B cell (primary cell): ENCODE measurements around the gene FAM177A1. TPM values are rescaled to one million over a fixed set of nuclear protein-coding genes. Genes with fewer than 3 reads are reported as not detected.

Source experiments
- ATAC-seq: fragments of 200-7000 bp; cut with Tn5 transposase; one replicate; pipeline ENCODE4 v1.10.0; 2021; ENCODE audit warnings: low read depth, mild to moderate bottlenecking, moderate number of reproducible peaks, moderate library complexity
- CTCF ChIA-PET: fragments of 350-600 bp; sonication (Branson Sonifier 250); formaldehyde crosslinking; loops from one replicate; lab custom pipeline; 2021; ENCODE audit warnings: antibody characterized with exemption, inconsistent platforms; lab: Charles Lee
- POLR2A ChIA-PET: fragments of 350-600 bp; sonication (Branson Sonifier 250); formaldehyde crosslinking; loops from one replicate; lab custom pipeline; 2021; ENCODE audit warnings: antibody characterized with exemption; lab: Charles Lee
- DNase-seq: peaks from one replicate; pipeline ENCODE4 v3.0.0; 2013
- H2AFZ ChIP-seq: 2 replicates; pipeline ENCODE4 v1.6.1; 2012; ENCODE audit warnings: mild to moderate bottlenecking, low read depth, low read length; ENCODE audit not compliant: insufficient read depth, poor library complexity, severe bottlenecking
- H3K27ac ChIP-seq, 2 donors: 1 replicate in 1 of 2; 2 replicates in 1 of 2; pipeline ENCODE4 v1.5.1; 2012 to 2013; ENCODE audit warnings: low read length in 2 of 2, mild to moderate bottlenecking in 2 of 2, moderate library complexity in 1 of 2
- H3K27me3 ChIP-seq, 4 experiments: fragments of 200-600 bp in 1 of 4; sonication (generic) in 1 of 4; replicated peaks in 1 of 4; 1 replicate in 2 of 4; 2 replicates in 2 of 4; pipeline versions ENCODE4 v1.6.1 to v1.7.0; 2013 to 2016; ENCODE audit warnings: low read length in 3 of 4, mild to moderate bottlenecking in 2 of 4, mixed read lengths in 1 of 4, moderate library complexity in 1 of 4; ENCODE audit not compliant: insufficient read depth in 4 of 4, control insufficient read depth in 3 of 4; ENCODE audit errors: control extremely low read depth in 1 of 4
- H3K36me3 ChIP-seq, 2 experiments: replicated peaks in 1 of 2; 1 replicate in 1 of 2; 2 replicates in 1 of 2; pipeline versions ENCODE4 v1.6.1 to v1.7.1; 2013; ENCODE audit warnings: low read length in 1 of 2; ENCODE audit not compliant: insufficient read depth in 2 of 2, control insufficient read depth in 1 of 2; ENCODE audit errors: control extremely low read depth in 1 of 2, extremely low read depth in 1 of 2
- H3K4me1 ChIP-seq, 2 donors: fragments of 200-600 bp in 1 of 2; sonication (generic) in 1 of 2; 1 replicate in 1 of 2; 2 replicates in 1 of 2; pipeline versions ENCODE4 v1.5.1 to v1.6.1; 2013 to 2017; ENCODE audit warnings: low read length in 2 of 2; ENCODE audit not compliant: control insufficient read depth in 2 of 2, insufficient read depth in 2 of 2
- H3K4me2 ChIP-seq: replicated peaks from 2 replicates; pipeline ENCODE3; 2012; ENCODE audit warnings: mild to moderate bottlenecking, low read depth, low read length; ENCODE audit not compliant: poor library complexity, severe bottlenecking
- H3K4me3 ChIP-seq, 5 experiments: fragments of 200-600 bp in 1 of 5; sonication (generic) in 1 of 5; 1 replicate in 3 of 5; 2 replicates in 2 of 5; pipeline versions ENCODE4 v1.5.1 to v1.7.0; 2011 to 2016; ENCODE audit warnings: low read length in 4 of 5, mild to moderate bottlenecking in 4 of 5, low read depth in 2 of 5, control low read depth in 1 of 5, moderate library complexity in 1 of 5; ENCODE audit not compliant: insufficient read depth in 1 of 5; ENCODE audit errors: control extremely low read depth in 1 of 5, extremely low read depth in 1 of 5
- H3K79me2 ChIP-seq: fragments of 200-600 bp; sonication (generic); one replicate; pipeline ENCODE4 v1.6.0; 2016; ENCODE audit warnings: low read length; ENCODE audit not compliant: control insufficient read depth, insufficient read depth
- H3K9ac ChIP-seq: fragments of 200-600 bp; sonication (generic); 2 replicates; pipeline ENCODE4 v1.6.1; 2017; ENCODE audit warnings: mild to moderate bottlenecking, low read length, moderate library complexity
- H3K9me3 ChIP-seq, 3 donors: one replicate each; pipeline versions ENCODE4 v1.6.1 to v1.7.1; 2013; ENCODE audit warnings: low read length in 2 of 3; ENCODE audit not compliant: control insufficient read depth in 2 of 3, insufficient read depth in 1 of 3; ENCODE audit errors: control extremely low read depth in 1 of 3
- H4K20me1 ChIP-seq: 2 replicates; pipeline ENCODE4 v1.6.0; 2012; ENCODE audit warnings: mild to moderate bottlenecking, low read length; ENCODE audit not compliant: insufficient read depth, control insufficient read depth, poor library complexity, severe bottlenecking
- H3K27ac Mint-ChIP-seq: one replicate; pipeline ENCODE4 v1.8.0; 2021; ENCODE audit warnings: mixed read lengths
- H3K27me3 Mint-ChIP-seq: one replicate; pipeline ENCODE4 v1.8.0; 2021; ENCODE audit warnings: mixed read lengths
- H3K4me1 Mint-ChIP-seq: one replicate; pipeline ENCODE4 v1.8.0; 2021; ENCODE audit warnings: mixed read lengths
- H3K4me3 Mint-ChIP-seq: one replicate; pipeline ENCODE4 v1.8.0; 2021; ENCODE audit warnings: mixed read lengths
- H3K9me3 Mint-ChIP-seq: one replicate; pipeline ENCODE4 v1.8.0; 2022; ENCODE audit warnings: mixed read lengths; ENCODE audit not compliant: insufficient read depth
- EZH2 ChIP-seq: IDR thresholded peaks from 2 replicates; pipeline ENCODE4 v1.6.1; 2012; ENCODE audit warnings: borderline replicate concordance, low read depth, mild to moderate bottlenecking, moderate library complexity, low read length; ENCODE audit not compliant: insufficient read depth, poor library complexity, severe bottlenecking
- WGBS: methylation state at CpG from one replicate; pipeline ENCODE4 v1.1.5; 2013; ENCODE audit warnings: missing lambda C conversion rate; ENCODE audit not compliant: insufficient coverage; 5-methylcytosine and 5-hydroxymethylcytosine counted together
- intact Hi-C: fragments of 100-400 bp; cut with micrococcal nuclease; formaldehyde crosslinking; loops from one replicate; pipeline ENCODE4 v1.10.0; 2022
- polyA plus RNA-seq: library from polyadenylated mRNA; depleted of rRNA; stranded (reverse); fragments of >200 nt; gene quantifications from 2 replicates; pipeline ENCODE4 v1.2.3, GENCODE V29; 2012
- total RNA-seq, 2 donors: library from RNA; stranded (reverse); fragments of 120-200 nt in 1 of 2; gene quantifications; 1 replicate in 1 of 2; 2 replicates in 1 of 2; pipeline versions ENCODE4 v1.2.3 to v1.2.4, GENCODE V29; 2013 to 2022
- TF ChIP-seq, protein P1 (sequence below): fragments of 200-600 bp; IDR thresholded peaks from one replicate; pipeline ENCODE4 v1.8.0; 2022; ENCODE audit warnings: antibody characterized with exemption, mild to moderate bottlenecking

The FAM177A1 gene
- total and polyA plus RNA-seq, 2 donors (not counting 1 experiment from before 2014, with no cell fraction given), result 14.3 to 32.1 TPM

DNA sequence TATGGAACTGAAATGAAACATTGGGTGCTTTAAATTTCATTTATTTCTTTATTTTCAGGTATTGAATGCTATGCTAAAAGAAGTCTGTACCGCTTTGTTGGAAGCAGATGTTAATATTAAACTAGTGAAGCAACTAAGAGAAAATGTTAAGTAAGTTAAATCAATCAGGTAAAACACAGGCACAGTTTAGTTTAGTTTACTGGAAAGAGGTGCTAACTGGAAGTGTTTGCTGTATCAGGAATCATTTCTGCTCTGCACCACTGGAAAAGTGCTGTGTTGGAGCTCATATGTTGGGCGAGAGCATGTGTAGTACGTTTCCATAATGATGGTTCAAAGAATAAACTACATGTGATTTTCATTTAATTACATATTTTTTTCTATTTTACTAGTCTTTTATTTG lies 46.6 kb upstream of the FAM177A1 start:
- peaks cover 5% of the 10 kb centered on the region for H3K79me2 ChIP-seq
- no peaks in the 10 kb centered on the region for H3K9me3 Mint-ChIP-seq

DNA sequence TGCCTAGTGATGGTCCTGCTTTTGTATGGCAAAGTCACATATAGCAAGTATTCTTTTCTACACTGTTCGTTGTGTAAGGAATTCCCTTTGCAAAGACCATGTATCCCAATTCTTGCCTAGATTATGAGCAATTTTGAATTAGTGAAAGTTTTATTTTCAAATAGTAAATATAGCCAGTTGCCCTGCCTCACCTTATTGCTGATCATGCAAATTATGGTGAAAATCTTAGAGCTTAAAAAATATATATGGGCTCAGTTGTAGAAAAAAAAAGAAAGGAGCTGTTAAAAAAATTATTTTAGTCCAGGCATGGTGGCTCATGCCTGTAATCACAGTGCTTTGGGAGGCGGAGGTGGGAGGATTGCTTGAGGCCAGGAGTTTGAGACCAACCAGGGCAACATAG lies 44.5 kb upstream of the FAM177A1 start:
- ATAC-seq (no peak), DNase-seq (no peak)
- intact Hi-C loops, result no loop called here
- Histone ChIP-seq H3K79me2 (no peaks in the 10 kb centered on the region), H2AFZ (no peak overlapping the region), H3K27ac (no peak overlapping the region), H3K9ac (no peak overlapping the region), H3K36me3 (peaks cover 8 to 44% of the 10 kb centered on the region in 2 experiments), H3K4me2 (no peak overlapping the region), H3K9me3 (no peaks in the 10 kb centered on the region), H4K20me1 (no peaks in the 10 kb centered on the region), H3K4me1 (no peaks in the 10 kb centered on the region), H3K4me3 (no peak overlapping the region), H3K27me3 (no peaks in the 10 kb centered on the region)
- POLR2A ChIA-PET, result no interaction called here
- no peak overlapping the region for H3K4me3 Mint-ChIP-seq
- CTCF ChIA-PET, result interaction anchor here (0.6 kb wide), 1 partner anchor 9 kb away, joined by 4 read pairs; no protein-coding TSS in a partner anchor
- WGBS, result no CpG with 5 or more reads among the region's 2 CpGs
- no peaks in the 10 kb centered on the region for H3K9me3 Mint-ChIP-seq
- no peaks in the 10 kb centered on the region for H3K27me3 Mint-ChIP-seq
- TF ChIP-seq, protein P1, sequence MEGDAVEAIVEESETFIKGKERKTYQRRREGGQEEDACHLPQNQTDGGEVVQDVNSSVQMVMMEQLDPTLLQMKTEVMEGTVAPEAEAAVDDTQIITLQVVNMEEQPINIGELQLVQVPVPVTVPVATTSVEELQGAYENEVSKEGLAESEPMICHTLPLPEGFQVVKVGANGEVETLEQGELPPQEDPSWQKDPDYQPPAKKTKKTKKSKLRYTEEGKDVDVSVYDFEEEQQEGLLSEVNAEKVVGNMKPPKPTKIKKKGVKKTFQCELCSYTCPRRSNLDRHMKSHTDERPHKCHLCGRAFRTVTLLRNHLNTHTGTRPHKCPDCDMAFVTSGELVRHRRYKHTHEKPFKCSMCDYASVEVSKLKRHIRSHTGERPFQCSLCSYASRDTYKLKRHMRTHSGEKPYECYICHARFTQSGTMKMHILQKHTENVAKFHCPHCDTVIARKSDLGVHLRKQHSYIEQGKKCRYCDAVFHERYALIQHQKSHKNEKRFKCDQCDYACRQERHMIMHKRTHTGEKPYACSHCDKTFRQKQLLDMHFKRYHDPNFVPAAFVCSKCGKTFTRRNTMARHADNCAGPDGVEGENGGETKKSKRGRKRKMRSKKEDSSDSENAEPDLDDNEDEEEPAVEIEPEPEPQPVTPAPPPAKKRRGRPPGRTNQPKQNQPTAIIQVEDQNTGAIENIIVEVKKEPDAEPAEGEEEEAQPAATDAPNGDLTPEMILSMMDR, result no peak
- TF ChIP-seq EZH2, result no peak
- H3K27ac Mint-ChIP-seq, result no peak overlapping the region
- H3K4me1 Mint-ChIP-seq, result no peaks in the 10 kb centered on the region

More for the DNA sequence above, 46.6 kb upstream of the FAM177A1 start:
- H3K4me1 ChIP-seq, result no peaks in the 10 kb centered on the region
- DNase-seq (no peak), ATAC-seq (no peak)
- no peak overlapping the region for H3K9ac ChIP-seq
- Mint-ChIP-seq H3K27ac (no peak overlapping the region), H3K4me3 (no peak overlapping the region), H3K4me1 (peaks cover 4% of the 10 kb centered on the region), H3K27me3 (no peaks in the 10 kb centered on the region)
- TF ChIP-seq, protein P1, result no peak
- no peak for TF ChIP-seq EZH2
- no peaks in the 10 kb centered on the region for H3K27me3 ChIP-seq
- H3K4me3 ChIP-seq, result no peak overlapping the region
- ChIA-PET CTCF (no interaction called here), POLR2A (no interaction called here)
- peaks cover 10% of the 10 kb centered on the region for H4K20me1 ChIP-seq
- peaks cover 10 to 39% of the 10 kb centered on the region in 2 experiments for H3K36me3 ChIP-seq
- WGBS, result no CpG with 5 or more reads among the region's 3 CpGs
- no peak overlapping the region for H3K4me2 ChIP-seq
- H2AFZ ChIP-seq, result no peak overlapping the region
- intact Hi-C loops, result loop anchor here (10.0 kb wide), 1 partner anchor 685 kb away; no protein-coding TSS in a partner anchor
- H3K27ac ChIP-seq, result no peak overlapping the region
- no peaks in the 10 kb centered on the region for H3K9me3 ChIP-seq
